SK-N-SH (cell line): ENCODE measurements around the gene SEC24D. TPM values are rescaled to one million over a fixed set of nuclear protein-coding genes. Genes with fewer than 3 reads are reported as not detected.

Source experiments
- CTCF ChIA-PET: fragments of 300-600, 350-600 bp; formaldehyde crosslinking; extraction: SDS; loops from one replicate; lab custom pipeline; 2021; lab: Yijun Ruan, JAX
- POLR2A ChIA-PET: fragments of 350-600 bp; sonication (Branson Sonifier 250); formaldehyde crosslinking; extraction: SDS; loops from one replicate; lab custom pipeline; 2020; ENCODE audit warnings: antibody characterized with exemption, inconsistent platforms; lab: Yijun Ruan, JAX
- DNase-seq: peaks from one replicate; pipeline ENCODE4 v3.0.0; 2012
- H2AFZ ChIP-seq: fragments of 200-600 bp; sonication (generic); 2 replicates; pipeline ENCODE4 v1.8.1; 2016; ENCODE audit warnings: antibody characterized with exemption, mild to moderate bottlenecking, low read depth
- H3F3A ChIP-seq: fragments of 200-600 bp; sonication (generic); replicated peaks from 2 replicates; pipeline ENCODE3; 2016; ENCODE audit warnings: antibody characterized with exemption, mild to moderate bottlenecking; ENCODE audit not compliant: insufficient read depth
- H3K27ac ChIP-seq, 2 experiments: fragments of 200-500 bp in 1 of 2; fragments of 200-600 bp in 1 of 2; sonication (Bioruptor generic) in 1 of 2; sonication (generic), shearing (Covaris generic) in 1 of 2; 2 replicates each; pipeline versions ENCODE4 v1.5.1 to v1.6.1; 2014 to 2016; ENCODE audit warnings: low read depth in 2 of 2, inconsistent platforms in 1 of 2, low read length in 1 of 2, mild to moderate bottlenecking in 1 of 2, mixed read lengths in 1 of 2
- H3K27me3 ChIP-seq: fragments of 200-600 bp; sonication (generic), shearing (Covaris generic); 2 replicates; pipeline ENCODE4 v1.6.1; 2016; ENCODE audit warnings: mixed run types; ENCODE audit not compliant: insufficient read depth
- H3K36me3 ChIP-seq, 2 experiments: fragments of 200-500 bp in 1 of 2; fragments of 200-600 bp in 1 of 2; sonication (Bioruptor generic) in 1 of 2; sonication (generic) in 1 of 2; replicated peaks in 1 of 2; 2 replicates each; pipeline versions ENCODE3 to v1.5.1; 2014 to 2016; ENCODE audit warnings: low read length in 1 of 2, mild to moderate bottlenecking in 1 of 2; ENCODE audit not compliant: insufficient read depth in 2 of 2, control insufficient read depth in 1 of 2
- H3K4me1 ChIP-seq, 2 experiments: fragments of 200-500 bp in 1 of 2; fragments of 200-600 bp in 1 of 2; sonication (Bioruptor generic) in 1 of 2; sonication (generic), shearing (Covaris generic) in 1 of 2; 2 replicates each; pipeline versions ENCODE4 v1.5.1 to v1.6.1; 2014 to 2016; ENCODE audit warnings: low read depth in 1 of 2, low read length in 1 of 2, mixed run types in 1 of 2; ENCODE audit not compliant: insufficient read depth in 2 of 2, control insufficient read depth in 1 of 2
- H3K4me2 ChIP-seq: fragments of 200-600 bp; sonication (generic), shearing (Covaris generic); 2 replicates; pipeline ENCODE4 v1.6.1; 2017; ENCODE audit warnings: mixed run types
- H3K4me3 ChIP-seq, 2 experiments: fragments of 200-500 bp in 1 of 2; fragments of 200-600 bp in 1 of 2; sonication (Bioruptor generic) in 1 of 2; sonication (generic), shearing (Covaris generic) in 1 of 2; 2 replicates each; pipeline versions ENCODE4 v1.5.1 to v1.8.1; 2014 to 2016; ENCODE audit warnings: low read depth in 2 of 2, inconsistent platforms in 1 of 2, low read length in 1 of 2, mild to moderate bottlenecking in 1 of 2, mixed read lengths in 1 of 2, moderate library complexity in 1 of 2
- H3K79me2 ChIP-seq: fragments of 200-600 bp; sonication (generic); 2 replicates; pipeline ENCODE4 v1.8.1; 2017; ENCODE audit warnings: mild to moderate bottlenecking; ENCODE audit not compliant: insufficient read depth
- H3K9ac ChIP-seq: fragments of 200-600 bp; sonication (generic); 2 replicates; pipeline ENCODE4 v1.6.1; 2017; ENCODE audit warnings: mixed run types
- H3K9me2 ChIP-seq: fragments of 200-600 bp; sonication (generic); 2 replicates; pipeline ENCODE4 v1.6.1; 2017; ENCODE audit warnings: mixed run types
- H3K9me3 ChIP-seq: fragments of 200-600 bp; sonication (generic); 2 replicates; pipeline ENCODE4 v1.6.1; 2017; ENCODE audit warnings: mixed run types, mild to moderate bottlenecking, moderate library complexity
- H4K20me1 ChIP-seq: fragments of 200-600 bp; sonication (generic); 2 replicates; pipeline ENCODE4 v1.6.1; 2017; ENCODE audit warnings: mild to moderate bottlenecking, mixed run types; ENCODE audit not compliant: insufficient read depth
- GATA2 ChIP-seq: sonication (generic); formaldehyde crosslinking; IDR thresholded peaks from 2 replicates; pipeline ENCODE4 v1.5.0; 2020; ENCODE audit warnings: mild to moderate bottlenecking, missing genetic modification reagents
- IRF3 ChIP-seq: fragments of 150-350 bp; IDR thresholded peaks from 2 replicates; pipeline ENCODE4 v1.6.1; 2016; ENCODE audit warnings: mild to moderate bottlenecking, low read depth, low read length
- JUND ChIP-seq: IDR thresholded peaks from 2 replicates; pipeline ENCODE4 v1.4.0; 2012
- MAX ChIP-seq: IDR thresholded peaks from 2 replicates; pipeline ENCODE4 v1.4.0; 2012; ENCODE audit warnings: low read depth
- MEF2A ChIP-seq: IDR thresholded peaks from 2 replicates; pipeline ENCODE4 v1.4.0; 2012; ENCODE audit warnings: low read depth, borderline replicate concordance
- NRF1 ChIP-seq: IDR thresholded peaks from 2 replicates; pipeline ENCODE4 v1.6.1; 2012; ENCODE audit warnings: low read depth, mild to moderate bottlenecking, low read length
- REST ChIP-seq: IDR thresholded peaks from 2 replicates; pipeline ENCODE4 v1.6.1; 2012; ENCODE audit warnings: mild to moderate bottlenecking, low read depth, low read length, moderate library complexity
- RFX5 ChIP-seq: IDR thresholded peaks from 2 replicates; pipeline ENCODE4 v1.6.1; 2012; ENCODE audit warnings: mild to moderate bottlenecking, improper control_type of control experiment, low read length
- RXRA ChIP-seq: IDR thresholded peaks from 2 replicates; pipeline ENCODE4 v1.4.0; 2012; ENCODE audit warnings: low read depth, mild to moderate bottlenecking, borderline replicate concordance
- TAF1 ChIP-seq: IDR thresholded peaks from 2 replicates; pipeline ENCODE4 v1.6.1; 2012; ENCODE audit warnings: low read depth, mild to moderate bottlenecking, low read length, moderate library complexity, borderline replicate concordance
- YY1 ChIP-seq: IDR thresholded peaks from 2 replicates; pipeline ENCODE4 v1.4.0; 2012; ENCODE audit warnings: low read depth, mild to moderate bottlenecking
- ZBTB33 ChIP-seq: IDR thresholded peaks from 2 replicates; pipeline ENCODE4 v1.4.0; 2012; ENCODE audit warnings: low read depth, borderline replicate concordance
- WGBS: methylation state at CpG from one replicate; pipeline ENCODE4 v1.1.6; 2017; ENCODE audit warnings: low lambda C conversion rate; 5-methylcytosine and 5-hydroxymethylcytosine counted together
- polyA plus RNA-seq, 3 experiments: library from polyadenylated mRNA; depleted of rRNA; stranded (reverse); fragments of >200 nt; gene quantifications; 2 replicates each; pipeline ENCODE4 v1.2.3, GENCODE V29; 2012

SEC24D gene
- polyA plus RNA-seq, 1 of the 3 experiments (the other 2 are of a cell fraction) = 32.2 TPM

- Histone ChIP-seq H3K4me2 (no peak overlapping the region), H3K4me1 (no peaks in the 10 kb centered on the region), H3K9me3 (no peaks in the 10 kb centered on the region), H3K27ac (no peak overlapping the region), H4K20me1 (no peaks in the 10 kb centered on the region), H3K27me3 (no peaks in the 10 kb centered on the region), H3K9me2 (no peaks in the 10 kb centered on the region), H2AFZ (no peak overlapping the region), H3K79me2 (no peaks in the 10 kb centered on the region), H3K9ac (no peak overlapping the region), H3K36me3 (no peaks in the 10 kb centered on the region), H3F3A (no peaks in the 10 kb centered on the region), H3K4me3 (no peak overlapping the region)
- TF ChIP-seq YY1 (no peak), IRF3 (no peak), JUND (no peak), REST (no peak), MAX (no peak), TAF1 (no peak), NRF1 (no peak), MEF2A (no peak), GATA2 (CRISPR knock-in tag) (no peak), RFX5 (no peak), ZBTB33 (no peak), RXRA (no peak)
- WGBS = 86% methylated on average over 2 of the region's 2 CpGs
- ChIA-PET POLR2A (no interaction called here), CTCF (interaction anchor here (1.4 to 1.7 kb wide), 2 partner anchors 7 to 9 kb away, joined by 4 to 5 read pairs; no protein-coding TSS in a partner anchor)
- no peak for DNase-seq
Observed at GRCh38 chr4:118857760-118858159, 21.8 kb upstream of the SEC24D start.
